NCI-H128 (cell line): ENCODE data around the gene ETS2.
"Not testable (repeated sequence)": the region's sequence is repeated elsewhere in the genome, so short reads cannot be mapped to it uniquely, and the experiment has no call there.

Source experiments
- DNase-seq: peaks from one replicate; lab custom pipeline; 2025; ENCODE audit not compliant: unreplicated experiment; lab: John Stamatoyannopoulos, UW

Gene ETS2

DNA sequence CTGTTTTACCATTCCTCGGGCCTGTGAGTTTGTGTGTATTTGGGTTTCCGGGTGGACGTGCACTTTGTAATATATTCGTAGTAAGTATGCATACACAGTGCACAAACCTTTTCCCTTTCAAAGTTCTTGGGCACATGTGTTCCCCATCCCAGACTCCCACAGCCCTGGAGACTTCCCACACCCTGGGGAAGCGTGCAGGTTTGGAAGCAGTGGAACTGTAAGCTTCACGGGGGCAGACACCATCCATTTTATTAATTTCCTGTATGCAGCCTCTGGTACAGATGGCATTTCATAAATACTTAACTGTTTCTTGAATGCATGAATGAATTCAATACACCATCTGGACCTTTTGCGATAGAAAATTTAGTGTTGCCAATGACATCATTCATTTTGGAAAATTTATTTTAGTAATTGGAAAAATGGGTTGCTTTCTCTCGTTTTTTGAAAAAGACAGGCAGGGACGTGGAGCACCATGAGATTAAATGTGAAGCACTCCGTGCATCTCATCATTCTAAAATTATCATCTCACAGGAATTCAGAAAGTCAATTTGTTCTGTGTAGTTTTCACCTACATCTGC, 10.8 kb downstream of the ETS2 start:
- DNase-seq: no peak

- no peak for DNase-seq
Observed at GRCh38 chr21:38817371-38818324, 11.9 kb downstream of the ETS2 start.

DNA sequence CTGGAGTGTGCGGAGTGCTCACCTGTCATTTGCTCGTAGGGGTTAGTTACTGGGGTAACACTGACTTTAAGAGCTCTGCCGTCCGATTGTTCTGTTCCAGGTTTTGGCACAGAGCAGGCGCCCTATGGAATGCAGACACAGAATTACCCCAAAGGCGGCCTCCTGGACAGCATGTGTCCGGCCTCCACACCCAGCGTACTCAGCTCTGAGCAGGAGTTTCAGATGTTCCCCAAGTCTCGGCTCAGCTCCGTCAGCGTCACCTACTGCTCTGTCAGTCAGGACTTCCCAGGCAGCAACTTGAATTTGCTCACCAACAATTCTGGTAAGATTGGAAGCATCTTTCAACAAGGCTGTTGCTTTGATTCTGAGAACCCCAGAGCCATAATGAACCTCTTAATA, 12.6 kb downstream of the ETS2 start:
- DNase-seq: no peak

- no peak for DNase-seq
Observed at GRCh38 chr21:38819051-38819718, 13.5 kb downstream of the ETS2 start.

DNA sequence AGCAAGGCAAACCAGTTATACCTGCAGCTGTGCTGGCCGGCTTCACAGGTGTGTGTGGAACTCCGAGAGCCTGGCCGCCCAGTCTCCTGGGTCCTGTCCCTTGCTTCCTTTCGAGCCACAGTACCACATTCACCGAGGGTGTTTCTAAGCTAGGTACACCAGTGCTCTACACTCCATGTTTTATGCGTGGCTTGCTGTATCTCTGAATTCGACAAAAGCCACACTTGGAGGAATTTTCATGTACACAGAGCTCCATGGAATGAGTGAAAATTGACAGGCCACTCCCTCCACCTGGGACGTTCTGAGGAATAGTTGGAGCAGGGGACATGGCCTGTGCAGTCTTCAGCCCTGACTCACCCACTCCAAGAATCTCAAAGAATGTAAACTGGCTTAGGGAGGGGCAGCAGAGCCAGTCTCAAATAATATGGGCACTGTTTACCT, 14.0 kb downstream of the ETS2 start:
- DNase-seq: no peak

GRCh38 chr21:38820471-38821239, 14.9 kb downstream of the ETS2 start:
- no peak for DNase-seq

DNA sequence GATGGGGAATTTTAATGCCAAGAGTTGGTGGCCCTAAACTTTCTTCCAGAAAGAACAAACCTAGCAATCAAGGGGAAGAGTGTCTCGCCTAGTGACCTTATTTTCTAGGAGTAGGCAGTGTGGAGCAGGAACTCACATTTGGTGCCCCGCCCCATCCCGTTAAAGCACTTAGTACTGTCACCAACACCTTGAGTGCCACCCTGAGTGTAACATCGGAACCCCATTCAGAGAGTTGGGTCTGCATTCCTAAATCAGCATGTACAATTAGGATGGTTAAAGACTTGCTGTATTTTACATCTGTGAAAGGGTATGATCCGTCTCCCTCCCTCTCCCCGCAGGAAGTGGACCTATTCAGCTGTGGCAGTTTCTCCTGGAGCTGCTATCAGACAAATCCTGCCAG, 15.5 kb downstream of the ETS2 start:
- no peak for DNase-seq

- DNase-seq: no peak
Observed at GRCh38 chr21:38821959-38822682, 16.4 kb downstream of the ETS2 start.

DNA sequence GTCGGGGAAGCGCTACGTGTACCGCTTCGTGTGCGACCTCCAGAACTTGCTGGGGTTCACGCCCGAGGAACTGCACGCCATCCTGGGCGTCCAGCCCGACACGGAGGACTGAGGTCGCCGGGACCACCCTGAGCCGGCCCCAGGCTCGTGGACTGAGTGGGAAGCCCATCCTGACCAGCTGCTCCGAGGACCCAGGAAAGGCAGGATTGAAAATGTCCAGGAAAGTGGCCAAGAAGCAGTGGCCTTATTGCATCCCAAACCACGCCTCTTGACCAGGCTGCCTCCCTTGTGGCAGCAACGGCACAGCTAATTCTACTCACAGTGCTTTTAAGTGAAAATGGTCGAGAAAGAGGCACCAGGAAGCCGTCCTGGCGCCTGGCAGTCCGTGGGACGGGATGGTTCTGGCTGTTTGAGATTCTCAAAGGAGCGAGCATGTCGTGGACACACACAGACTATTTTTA, 17.1 kb downstream of the ETS2 start:
- no peak for DNase-seq

GRCh38 chr21:38823737-38824123, 18.0 kb downstream of the ETS2 start:
- DNase-seq: no peak

- DNase-seq: no peak
Observed at GRCh38 chr21:38824124-38824822, 18.5 kb downstream of the ETS2 start.

DNA sequence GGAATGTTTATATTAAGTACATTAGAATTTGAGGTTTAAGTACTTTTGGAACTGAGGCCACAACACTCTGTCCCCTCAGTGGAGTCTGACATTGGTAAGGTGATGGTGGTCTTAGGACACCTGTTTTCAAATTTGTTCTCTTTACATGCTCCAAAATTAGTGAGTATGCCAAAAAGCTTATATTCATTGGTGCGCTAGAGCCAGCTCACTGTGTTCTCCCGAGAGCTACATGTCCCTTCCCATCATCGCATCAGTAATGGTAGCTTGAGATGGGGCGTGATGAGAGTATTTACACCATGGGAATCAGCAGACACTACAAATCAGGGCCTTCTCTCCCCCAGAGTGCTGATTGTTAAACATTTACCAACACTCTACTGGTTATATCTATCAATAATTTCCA, 19.5 kb downstream of the ETS2 start:
- no peak for DNase-seq

DNA sequence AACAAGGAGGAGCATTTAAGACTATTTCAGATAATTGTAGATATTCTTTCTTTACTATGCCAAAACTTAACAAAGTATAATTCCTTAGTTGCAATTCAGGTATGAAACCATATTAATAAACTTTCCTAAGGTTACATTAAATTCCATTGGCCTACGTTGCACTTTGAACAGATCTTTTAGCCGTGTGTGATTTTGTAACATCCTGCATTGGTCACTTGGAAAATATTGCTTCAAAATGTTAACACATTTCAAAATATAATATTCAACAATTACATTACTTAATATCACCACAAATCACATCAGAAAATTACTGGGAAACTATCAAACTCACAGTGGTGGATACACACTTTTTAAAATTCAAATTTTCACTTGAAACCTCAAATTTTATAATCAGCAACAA, 20.2 kb downstream of the ETS2 start:
- DNase-seq: no peak

DNA sequence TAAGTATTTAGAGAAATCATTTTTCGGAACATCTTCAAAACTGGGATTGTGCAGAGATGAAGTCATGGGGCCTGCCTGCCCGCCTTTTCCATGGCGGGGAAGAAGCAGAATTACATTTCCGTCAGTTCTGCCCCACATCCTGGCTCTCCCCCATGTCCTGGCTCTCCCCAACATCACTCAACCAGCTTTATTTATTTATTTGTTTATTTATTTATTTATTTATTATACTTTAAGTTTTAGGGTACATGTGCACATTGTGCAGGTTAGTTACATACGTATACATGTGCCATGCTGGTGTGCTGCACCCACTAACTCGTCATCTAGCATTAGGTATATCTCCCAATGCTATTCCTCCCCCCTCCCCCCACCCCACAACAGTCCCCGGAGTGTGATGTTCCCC, 22.4 kb downstream of the ETS2 start:
- DNase-seq: not testable (repeated sequence)

GRCh38 chr21:38830671-38831525, 25.2 kb downstream of the ETS2 start:
- no peak for DNase-seq

DNA sequence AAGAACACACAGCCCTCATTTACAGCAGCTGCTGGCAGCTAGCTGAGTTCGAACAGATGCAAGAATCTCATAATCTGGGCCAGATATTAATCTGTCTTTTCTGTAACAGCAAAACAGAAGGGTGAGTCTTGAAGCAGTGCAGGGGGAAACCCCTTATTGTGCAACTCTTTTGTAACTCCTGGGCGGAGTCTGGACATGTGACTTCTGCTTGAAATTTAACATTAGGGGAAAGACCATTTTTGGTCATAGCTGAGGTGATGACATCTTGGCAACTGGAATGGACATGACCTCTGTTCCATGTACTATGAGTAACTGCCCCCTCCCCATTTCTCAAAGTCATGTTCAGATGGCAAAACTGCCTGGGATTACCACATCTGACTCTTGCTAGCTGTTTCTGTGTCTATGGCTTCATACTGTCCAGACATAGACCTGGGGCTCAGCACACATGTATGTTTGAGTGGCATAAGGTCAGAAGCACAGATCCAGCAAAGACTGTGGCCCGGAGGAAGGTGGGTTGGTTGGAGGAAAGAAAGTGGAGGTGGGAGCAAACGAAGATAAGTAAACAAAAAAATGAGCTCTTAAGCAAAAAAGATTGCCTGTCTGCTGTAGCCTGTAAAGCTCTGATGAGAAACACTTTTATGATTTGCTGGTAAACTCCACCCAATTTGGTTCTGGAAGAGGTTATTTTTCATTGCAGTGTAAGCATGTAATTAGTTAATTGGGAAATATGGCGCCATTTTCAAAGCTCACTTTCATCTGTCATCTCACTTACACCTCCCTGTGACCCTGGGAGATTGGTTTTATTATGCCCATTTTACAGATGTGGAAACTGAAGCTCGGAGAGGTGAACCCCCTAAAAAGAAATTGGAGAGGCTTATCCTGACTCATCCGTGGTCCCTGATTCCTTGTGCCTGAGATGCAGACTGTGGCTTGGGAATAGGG, 26.1 kb downstream of the ETS2 start:
- DNase-seq: no peak

GRCh38 chr21:38832664-38833063, 26.9 kb downstream of the ETS2 start:
- DNase-seq: no peak

- no peak for DNase-seq
Observed at GRCh38 chr21:38833117-38833516, 27.4 kb downstream of the ETS2 start.
